Cardiac fibroblast (primary cell): ENCODE measurements around the gene BCL10.

Source experiments
- DNase-seq, 2 donors: peaks; one replicate each; pipeline versions ENCODE4 v3.0.0 to v3.0.0-alpha.2; 2010; ENCODE audit warnings: low read depth in 2 of 2
- H3K4me3 ChIP-seq, 2 donors: replicated peaks in 1 of 2; 1 replicate in 1 of 2; 2 replicates in 1 of 2; pipeline ENCODE4 v1.5.1; 2011; ENCODE audit warnings: low read depth in 2 of 2, low read length in 2 of 2, mild to moderate bottlenecking in 2 of 2, moderate library complexity in 1 of 2
- CTCF ChIP-seq: IDR thresholded peaks from one replicate; pipeline ENCODE4 v1.5.1; 2011; ENCODE audit warnings: low read depth, mild to moderate bottlenecking, low read length, inconsistent platforms

The BCL10 gene

GRCh38 chr1:85300140-85300539 is 23.7 kb upstream of the BCL10 start:
- DNase-seq = no peak
- no peak for TF ChIP-seq CTCF
- H3K4me3 ChIP-seq = no peak overlapping the region

- no peak for TF ChIP-seq CTCF
- H3K4me3 ChIP-seq = peak overlapping the region in 1 of 2 donors; percentile 4
- DNase-seq = peak; percentile 98 to 99
These were observed 21.6 kb upstream of the BCL10 start for GRCh38 chr1:85297855-85298629.

- no peak for TF ChIP-seq CTCF
- H3K4me3 ChIP-seq = peak overlapping the region in 1 of 2 donors; percentile 4
- DNase-seq = no peak
These were observed 21.1 kb upstream of the BCL10 start for GRCh38 chr1:85297538-85297854.

GRCh38 chr1:85296980-85297379 is 20.5 kb upstream of the BCL10 start:
- peak in 1 of 2 donors; percentile 54 for DNase-seq
- H3K4me3 ChIP-seq = no peak overlapping the region
- no peak for TF ChIP-seq CTCF

GRCh38 chr1:85295654-85296053 is 19.2 kb upstream of the BCL10 start:
- TF ChIP-seq CTCF = no peak
- H3K4me3 ChIP-seq = no peak overlapping the region
- no peak for DNase-seq

GRCh38 chr1:85295006-85295431 is 18.6 kb upstream of the BCL10 start:
- no peak for TF ChIP-seq CTCF
- no peak for DNase-seq

GRCh38 chr1:85290826-85291225 is 14.4 kb upstream of the BCL10 start:
- no peak overlapping the region for H3K4me3 ChIP-seq
- no peak for DNase-seq
- TF ChIP-seq CTCF = no peak

More at GRCh38 chr1:85295006-85295431, 18.6 kb upstream of the BCL10 start:
- H3K4me3 ChIP-seq = no peak overlapping the region
